Activated gamma-delta T cell treated with Interleukin-2 at 50 U/mL for 16 hours (primary cell): ENCODE measurements around the gene EML3.
"Not testable (repeated sequence)": the region's sequence is repeated elsewhere in the genome, so short reads cannot be mapped to it uniquely, and the experiment has no call there.

ENCODE experiments used
- DNase-seq: peaks from one replicate; pipeline ENCODE4 v3.0.0-alpha.2; 2020

Gene EML3, protein sequence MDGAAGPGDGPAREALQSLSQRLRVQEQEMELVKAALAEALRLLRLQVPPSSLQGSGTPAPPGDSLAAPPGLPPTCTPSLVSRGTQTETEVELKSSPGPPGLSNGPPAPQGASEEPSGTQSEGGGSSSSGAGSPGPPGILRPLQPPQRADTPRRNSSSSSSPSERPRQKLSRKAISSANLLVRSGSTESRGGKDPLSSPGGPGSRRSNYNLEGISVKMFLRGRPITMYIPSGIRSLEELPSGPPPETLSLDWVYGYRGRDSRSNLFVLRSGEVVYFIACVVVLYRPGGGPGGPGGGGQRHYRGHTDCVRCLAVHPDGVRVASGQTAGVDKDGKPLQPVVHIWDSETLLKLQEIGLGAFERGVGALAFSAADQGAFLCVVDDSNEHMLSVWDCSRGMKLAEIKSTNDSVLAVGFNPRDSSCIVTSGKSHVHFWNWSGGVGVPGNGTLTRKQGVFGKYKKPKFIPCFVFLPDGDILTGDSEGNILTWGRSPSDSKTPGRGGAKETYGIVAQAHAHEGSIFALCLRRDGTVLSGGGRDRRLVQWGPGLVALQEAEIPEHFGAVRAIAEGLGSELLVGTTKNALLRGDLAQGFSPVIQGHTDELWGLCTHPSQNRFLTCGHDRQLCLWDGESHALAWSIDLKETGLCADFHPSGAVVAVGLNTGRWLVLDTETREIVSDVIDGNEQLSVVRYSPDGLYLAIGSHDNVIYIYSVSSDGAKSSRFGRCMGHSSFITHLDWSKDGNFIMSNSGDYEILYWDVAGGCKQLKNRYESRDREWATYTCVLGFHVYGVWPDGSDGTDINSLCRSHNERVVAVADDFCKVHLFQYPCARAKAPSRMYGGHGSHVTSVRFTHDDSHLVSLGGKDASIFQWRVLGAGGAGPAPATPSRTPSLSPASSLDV

DNA sequence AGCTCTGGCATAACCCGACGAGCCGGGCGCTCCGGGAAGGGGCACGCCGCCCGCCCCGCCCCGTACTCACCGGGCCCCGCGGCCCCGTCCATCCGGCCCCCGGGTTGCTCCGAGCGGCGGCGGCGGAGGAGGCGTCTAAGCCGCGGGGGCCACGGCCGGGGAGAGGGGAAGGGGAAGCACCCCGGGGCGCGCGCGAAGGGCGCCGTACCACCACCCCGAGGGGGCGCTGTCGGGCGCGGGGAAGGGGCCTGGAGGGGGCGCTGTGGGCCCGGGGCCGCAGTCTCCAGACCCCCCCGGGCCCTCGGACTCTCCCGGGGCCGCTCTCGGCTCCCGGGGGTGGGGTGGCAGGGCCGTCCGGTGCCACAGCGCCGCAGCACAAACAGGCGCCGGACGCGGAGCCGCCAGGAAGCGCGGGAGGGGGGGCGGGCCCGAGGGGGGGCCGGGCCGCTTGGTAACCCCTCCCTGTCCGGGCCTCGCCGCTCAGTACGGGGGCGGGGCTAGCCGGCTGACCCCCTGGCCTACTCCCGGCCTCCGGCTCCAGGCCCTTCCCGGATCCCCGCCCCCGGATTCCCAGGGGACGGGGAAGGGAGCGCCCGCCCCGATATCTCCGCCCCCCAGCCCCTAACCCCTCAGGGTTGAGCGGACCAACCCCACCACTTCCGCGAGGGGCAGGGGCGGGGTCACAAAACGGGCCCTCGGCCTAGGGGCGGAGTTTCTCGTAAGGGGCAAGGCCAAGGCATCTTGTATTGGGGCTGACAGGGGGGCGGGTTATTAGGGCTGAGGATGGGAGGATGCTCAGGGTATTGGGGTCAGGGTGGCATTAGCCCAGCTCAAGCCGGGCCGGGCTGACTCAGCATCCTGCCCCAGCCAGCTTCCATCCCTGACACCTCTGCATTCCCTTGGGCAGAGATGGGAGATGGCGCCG is at the start of gene EML3, which contains the start of gene ROM1:
TSS of gene EML3 (minus strand) at position 410 of the 925 bp plus-strand sequence. CDS start at position 92, 318 bp downstream.
TSS of gene ROM1 (plus strand) at position 892 of the 925 bp plus-strand sequence. CDS start at position 917, 25 bp downstream.
- DNase-seq = peak; percentile 91

DNA sequence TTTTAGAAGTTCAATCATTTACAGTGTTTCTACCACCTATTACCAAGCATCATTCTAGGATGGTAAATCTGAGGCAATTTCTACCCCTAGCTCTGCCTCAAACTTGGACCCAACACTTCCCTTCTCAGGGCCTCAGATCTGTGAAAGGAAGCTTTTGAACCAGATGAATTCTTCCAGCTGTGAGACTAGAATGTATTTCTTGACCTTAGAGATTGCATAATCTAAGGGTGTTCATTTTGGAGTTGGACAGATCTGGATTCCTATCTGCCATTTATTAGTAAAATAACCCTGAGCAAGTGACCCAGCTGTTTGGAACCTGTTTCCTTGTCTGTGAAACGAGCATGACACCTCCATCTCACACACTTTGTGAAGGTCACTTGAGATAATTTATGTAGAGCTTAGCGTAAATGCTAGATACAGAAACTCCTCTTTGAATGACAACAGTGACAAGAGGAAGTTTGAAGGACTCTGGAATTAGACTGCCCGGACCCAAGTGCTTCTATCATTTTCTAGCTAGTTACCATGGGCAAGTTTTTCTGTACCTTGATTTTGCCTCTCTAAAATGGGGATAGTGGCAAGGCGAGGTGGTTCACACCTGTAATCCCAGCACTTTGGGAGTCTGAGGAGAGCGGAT is 44.3 kb upstream of the EML3 start:
- DNase-seq = no peak

DNA sequence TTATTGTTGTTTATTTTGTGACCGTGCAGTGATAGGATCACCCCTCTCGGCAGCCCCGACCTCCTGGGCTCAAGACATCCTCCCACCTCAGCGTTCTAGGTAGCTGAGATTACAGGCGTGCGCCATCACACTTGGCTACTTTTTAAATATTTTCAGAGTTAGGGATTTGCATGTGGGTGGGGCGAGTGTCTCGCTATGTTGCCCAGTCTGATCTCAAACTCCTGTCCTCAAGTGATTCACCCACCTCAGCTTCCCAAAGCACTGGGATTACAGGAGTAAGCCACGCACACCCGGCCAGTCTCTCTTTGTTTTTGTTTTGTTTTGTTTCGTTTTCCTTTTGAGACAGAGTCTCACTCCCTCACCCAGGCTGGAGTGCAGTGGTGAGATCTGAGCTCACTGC is 41.7 kb upstream of the EML3 start:
- DNase-seq = no peak

DNA sequence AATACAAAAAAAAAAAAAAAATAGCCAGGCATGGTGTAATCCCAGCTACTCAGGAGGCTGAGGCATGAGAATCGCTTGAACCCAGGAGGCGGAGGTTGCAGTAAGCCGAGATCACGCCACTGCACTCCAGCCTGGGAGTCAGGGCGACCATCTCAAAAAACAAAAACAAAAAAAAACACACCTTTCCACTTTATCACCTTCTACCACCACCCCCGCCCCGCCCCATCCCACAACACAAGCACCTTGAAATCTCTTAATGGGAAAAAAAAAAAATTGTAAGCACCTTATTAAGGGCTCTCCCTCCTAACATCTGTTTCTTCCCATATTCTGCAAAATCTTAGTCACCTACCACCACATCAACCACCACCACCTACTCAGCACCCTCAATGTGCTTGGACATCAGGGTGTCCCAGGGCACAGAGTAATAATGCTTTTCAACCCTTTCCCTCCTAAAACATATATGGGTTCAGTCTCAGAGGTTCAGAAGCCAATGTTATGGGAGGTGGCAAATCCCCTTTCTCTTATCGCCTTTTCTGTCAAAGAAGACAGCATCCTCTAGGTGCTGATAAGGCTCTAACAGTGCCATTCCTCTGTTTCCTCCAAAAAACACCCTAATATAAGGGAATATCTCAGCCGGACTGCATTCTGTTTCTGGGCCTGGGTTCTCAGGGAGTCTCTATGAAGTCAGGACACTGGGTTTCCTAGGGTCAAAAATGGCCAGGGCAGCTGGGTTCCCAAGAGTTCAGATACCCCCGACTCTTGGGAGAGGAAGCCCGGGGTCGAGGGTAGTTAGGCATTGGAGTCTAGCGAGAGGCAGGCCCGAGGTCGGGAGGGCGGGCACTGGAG is 39.8 kb upstream of the EML3 start:
- no peak for DNase-seq

DNA sequence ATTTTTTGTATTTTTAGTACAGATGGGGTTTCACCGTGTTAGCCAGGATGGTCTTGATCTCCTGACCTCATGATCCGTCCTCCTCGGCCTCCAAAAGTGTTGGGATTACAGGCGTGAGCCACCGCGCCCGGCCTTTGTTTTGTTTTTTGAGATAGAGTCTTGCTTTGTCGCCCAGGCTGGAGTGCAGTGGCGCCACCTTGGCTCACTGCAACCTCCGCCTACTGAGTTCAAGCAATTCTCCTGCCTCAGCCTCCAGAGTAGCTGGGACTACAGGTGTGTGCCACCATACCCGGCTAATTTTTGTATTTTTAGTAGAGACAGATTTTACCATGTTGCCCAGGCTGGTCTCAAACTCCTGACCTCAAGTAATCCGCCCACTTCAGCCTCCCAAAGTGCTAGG is 37.7 kb upstream of the EML3 start:
- not testable (repeated sequence) for DNase-seq

DNA sequence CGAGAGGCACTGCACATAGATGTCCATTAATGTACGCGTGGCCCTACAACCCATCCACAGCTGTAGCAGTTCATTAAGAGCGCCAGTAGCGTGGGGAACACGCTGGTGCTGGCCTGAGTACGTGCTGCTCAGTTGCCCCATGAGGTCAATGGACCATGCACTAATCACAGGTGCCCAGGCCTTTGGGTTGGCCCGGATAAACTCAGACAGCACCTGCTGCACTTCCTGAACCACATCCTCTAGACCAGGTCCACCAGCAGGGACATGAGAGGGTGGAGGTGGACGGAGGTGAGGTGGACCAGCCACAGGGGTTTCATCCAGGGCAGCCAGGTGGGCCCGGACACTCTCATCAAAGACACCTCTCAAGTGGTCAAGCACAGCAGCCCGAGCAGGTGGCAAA is 36.9 kb upstream of the EML3 start:
- DNase-seq = no peak

DNA sequence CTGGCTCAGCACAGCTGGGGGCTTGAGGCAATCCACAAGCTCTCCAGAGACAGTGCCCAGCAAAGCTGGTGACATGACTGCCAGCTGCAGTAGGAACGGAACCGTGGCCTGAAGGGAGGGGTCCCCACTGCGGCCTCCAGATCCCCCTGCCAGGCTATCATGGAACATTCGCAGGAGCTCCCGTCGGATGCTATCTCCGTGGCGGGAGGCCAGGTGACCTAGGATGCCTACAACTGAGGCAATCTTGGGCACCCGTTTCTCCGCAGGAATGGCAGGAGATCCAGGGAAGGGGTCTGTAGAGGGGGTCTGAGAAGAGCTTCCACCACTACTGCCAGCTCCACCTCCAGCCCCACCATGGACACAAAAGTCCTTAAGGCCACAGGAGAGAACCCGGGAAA is 36.4 kb upstream of the EML3 start:
- no peak for DNase-seq

DNA sequence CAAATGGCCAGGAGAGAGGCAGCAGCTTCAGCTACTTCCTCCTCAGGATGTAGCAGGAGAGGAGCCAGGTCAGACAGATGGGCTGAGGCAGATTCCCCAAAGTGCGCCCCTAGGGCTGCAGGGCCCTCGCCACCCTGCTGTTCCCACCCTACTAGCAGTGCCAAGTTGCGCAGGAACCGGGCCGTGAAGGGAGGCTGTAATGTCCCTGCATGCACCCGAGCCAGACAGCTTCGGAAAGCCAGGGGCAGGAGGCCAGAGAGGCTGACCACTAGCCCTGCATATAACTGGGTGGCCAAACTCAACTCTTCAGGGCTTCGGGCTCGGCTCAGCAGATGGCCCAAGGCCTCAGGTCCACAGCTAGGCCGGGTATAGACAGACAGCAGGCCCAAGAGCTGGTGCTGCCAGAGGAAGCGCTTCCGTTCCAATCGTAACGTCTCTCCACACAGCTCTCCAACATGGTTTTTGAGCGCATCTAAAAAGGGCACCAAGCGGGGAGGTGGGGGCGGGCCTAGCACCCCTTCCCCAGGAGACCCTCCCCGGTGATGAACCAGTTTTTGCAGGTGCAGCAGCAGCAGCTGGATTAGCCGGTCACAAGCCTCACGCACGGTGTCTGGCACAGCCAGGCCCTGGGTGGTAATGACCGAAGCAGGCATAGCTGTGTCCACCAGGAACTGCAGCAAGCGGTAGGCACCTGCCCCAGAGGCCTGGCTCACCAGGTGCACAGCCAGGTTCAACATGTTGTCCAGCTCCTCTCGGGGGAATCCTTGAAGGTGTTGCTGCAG is 35.8 kb upstream of the EML3 start:
- no peak for DNase-seq

DNA sequence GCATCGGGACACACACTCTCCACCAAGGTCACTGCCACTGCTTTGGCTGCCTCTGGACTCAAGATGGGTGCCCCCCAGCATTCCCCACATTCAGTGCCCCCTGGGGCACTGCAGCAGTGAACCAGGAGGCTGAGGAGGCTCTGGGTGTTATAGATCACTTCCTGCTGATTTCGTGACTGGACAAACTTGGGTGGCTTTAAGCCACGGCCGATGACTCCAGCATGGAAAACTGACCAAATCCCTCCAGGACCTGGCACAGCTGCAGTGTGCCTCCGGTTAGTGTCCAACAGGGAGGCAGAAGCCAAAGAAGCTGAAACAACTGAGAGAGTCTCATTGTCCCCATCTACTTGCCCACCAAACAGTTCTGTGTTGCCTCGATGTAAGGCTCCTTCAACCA is 35.0 kb upstream of the EML3 start:
- DNase-seq = no peak

DNA sequence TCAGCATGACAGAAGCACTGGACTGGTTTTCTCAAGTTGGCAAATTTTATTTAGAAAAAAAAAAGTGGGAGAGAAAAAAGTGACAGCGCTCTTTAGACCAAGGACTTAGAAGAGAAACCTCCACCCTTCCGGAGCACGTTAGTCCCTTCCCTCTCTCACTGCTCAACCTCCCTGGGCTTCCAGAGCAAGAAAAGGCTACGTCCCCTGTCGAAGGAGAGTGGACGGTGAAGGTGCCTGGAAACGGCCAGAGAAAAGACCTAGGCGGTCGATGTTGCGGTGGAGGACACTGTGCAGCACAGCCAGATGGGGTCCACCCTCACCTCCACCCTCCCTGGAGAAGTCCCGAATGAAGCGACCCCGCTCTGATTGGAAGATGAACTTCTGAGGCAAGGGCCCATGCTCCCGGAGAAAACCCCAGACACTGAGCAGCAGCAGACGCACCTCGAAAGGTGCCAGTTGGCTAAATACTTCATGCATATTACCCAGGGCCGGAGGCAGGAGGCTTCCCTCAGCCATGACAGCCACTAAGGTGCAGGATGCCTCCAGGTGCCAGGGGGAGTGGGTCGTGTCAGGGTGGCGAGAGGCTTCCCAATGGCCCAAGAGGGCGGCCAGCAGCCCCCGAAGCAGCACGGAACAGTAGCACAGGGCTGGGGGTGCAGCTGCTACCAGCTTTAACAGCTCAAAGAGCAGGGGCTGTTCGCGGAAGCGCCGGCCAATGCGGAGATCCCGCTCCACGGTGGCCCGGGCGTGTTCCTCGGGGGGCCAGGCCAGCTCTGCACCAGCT is 34.4 kb upstream of the EML3 start:
- no peak for DNase-seq

DNA sequence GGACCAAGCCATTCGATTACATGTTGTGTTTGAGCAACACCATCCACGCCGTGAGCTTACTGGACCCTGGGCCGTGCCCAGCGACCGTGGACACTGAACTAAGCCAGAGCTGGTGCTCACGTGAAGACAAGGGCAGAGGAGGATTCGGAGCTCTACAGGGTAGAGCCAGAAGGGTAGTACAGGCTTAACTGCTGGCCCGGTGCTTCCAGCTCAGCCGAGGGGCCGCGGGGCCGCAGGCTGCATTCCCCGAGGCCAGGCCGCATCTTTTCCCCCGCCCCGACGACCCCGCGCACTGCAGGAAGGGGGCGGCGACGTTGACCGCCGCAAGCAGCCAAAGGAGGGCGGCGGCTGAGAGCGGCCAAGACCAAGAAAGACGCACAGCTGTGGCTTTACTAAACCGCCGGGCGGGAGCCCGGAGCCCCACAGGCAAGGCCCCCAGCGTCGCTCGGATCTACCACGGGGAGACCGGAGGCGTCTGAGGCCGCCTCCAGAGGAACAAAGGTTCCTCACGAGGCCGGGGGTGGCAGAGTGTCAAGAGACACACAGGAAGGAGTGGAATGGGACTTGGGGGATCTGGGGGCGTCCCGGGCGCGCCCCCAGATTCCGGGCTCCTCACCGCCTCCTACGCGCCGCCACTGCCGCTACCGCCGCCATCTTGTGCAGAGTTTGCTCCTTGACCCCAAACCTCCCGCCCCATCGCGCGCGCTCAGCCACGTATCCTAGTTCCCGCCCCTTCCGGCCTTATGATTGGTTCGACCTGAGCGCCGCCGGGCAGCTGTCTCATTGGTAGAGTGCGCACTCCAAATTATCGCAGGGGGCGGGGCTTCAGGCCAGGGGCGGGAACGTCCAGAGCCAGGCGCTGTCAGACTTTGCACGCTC is 33.6 kb upstream of the EML3 start, which contains the start of gene GANAB:
TSS of gene GANAB (minus strand) at position 668 of the 879 bp plus-strand sequence. CDS start at position 654, 14 bp downstream.
- peak; percentile 99 for DNase-seq

DNA sequence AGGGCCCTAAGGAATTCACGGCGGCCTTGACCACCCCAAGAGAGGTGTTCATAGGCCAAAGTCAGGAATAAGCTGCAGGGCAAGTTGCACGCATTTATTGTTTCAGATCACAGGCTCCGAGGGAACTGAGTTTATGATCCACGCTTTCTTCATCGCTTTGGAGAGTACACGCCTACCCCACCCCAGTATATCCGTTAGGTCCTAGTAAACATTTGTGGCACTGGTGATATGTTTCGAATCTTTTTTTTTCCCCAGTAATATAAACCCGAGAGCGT is 33.0 kb upstream of the EML3 start:
- DNase-seq = no peak

DNA sequence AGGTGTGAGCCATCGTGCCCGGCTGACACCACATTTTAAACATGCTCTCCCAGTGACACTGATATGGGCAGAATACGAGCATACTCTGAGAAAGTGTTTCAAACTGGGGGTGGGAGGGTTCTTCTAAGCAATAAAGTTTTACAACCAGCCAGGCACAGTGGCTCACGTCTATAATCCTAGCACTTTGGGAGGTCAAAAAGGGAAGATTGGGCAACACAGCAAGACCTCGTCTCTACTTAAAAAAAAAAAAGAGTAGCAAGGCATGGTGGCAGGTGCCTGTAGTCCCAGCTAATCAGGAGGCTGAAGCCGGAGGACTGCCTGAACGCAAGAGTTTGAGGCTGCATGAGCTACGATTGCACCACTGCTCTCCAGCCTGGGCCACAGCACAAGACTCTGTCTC is 31.6 kb upstream of the EML3 start:
- no peak for DNase-seq

DNA sequence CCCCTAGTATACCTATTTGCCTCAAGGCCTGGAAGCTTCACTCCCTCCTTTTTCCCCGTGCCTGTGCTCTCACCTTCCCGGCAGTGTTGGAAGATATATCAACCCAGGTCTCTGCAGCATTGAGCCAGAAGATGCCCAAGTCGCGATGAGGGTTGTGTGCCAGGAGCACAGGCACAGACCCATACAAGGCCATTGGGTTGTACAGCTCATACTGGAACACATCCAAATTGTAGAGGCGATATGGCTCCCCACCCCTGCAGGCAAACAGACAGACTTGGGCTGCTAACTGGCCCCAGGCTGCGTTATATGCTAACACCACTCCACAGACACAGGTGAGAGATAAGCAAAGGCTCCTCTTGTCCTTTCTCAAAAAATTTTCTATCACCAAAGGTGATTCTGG is 19.9 kb upstream of the EML3 start:
- DNase-seq = no peak

DNA sequence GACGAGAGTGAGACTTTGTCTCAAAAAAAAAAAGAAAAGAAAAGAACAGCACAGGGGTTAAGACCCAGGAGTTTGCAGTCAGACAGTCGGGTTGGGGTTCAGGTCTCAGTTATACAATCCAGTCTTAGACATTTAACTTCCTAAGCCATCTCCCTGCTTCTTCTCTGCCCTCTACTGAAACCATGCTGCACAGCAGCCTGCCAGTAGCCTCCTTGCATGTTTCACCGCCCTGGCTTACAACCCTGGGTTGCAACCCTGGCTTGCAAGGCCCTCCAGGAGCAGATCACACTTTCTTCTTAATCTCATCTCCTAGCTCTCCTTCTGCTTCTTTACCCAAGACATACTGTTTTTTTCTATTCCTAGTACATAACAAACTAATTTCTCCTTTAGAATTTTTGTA is 15.1 kb upstream of the EML3 start:
- DNase-seq = no peak

DNA sequence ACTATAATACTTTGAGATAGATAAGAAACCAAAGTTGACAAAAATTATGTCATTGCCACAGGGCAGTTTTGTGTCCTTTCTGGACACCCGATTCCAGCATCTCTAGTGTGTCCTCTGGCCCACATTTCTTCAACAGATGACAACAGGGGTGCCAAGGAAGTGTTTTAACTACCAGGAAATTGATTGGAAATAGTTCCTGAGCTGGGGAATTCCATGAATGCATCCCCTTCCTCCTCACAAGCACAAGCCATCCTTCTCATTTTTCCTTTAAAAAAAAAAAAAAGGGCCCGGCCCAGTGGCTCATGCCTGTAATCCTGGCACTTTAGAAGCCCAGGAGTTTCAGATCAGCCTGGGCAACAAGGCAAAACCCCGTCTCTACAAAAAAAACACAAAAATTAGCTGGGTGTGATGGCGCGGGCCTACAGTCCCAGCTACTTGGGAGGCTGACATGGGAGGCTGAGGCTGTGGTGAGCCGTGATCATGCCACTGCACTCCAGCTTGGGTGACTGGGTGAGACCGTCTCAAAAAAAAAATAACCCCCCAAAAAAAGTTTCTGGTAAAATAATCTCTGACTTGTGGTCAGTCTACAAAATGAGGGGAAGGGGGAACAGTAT is 10.0 kb upstream of the EML3 start:
- no peak for DNase-seq

DNA sequence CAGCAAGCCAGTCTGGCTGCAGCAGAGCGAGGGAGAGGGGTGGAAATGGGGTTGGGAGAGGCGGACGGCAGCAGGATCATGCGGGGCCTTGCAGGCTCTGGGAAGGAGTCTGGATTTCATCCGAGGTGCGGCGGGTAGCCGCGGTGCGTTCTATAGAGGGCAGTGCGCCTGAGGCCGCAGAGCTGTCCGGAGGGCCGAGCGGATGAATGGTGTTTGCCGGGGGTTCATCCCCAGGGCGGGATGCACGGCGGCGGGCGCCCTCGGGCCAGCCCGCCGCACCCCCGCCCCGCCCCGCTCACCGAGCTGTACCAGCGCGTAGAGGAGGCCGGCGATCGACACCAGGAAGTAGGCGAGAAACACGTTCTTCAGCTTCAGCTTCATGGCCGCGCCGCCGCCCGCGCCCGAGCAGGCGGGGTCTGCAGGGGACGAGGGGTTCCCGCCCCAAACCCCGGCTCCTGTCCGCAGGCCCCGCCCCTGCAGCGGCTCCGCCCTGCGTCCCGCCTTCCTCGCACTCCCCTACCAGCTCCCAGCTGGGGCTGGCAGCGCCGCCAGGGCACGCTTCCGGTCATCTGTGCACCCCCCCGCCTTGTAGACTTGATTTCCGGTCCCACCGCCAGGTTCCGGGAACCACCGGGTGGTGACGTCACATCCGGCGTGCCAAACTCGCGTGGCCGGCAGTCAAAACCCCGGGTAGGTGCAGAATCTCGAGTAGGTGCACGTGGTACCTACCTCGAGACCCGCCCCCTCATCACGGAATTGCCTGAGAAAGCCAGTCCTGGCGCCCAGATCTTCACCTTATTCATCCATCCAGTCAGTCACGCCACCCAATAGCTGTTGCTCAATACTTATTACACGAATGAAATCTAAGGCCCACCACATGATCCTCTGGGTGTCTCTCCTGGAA is 9.2 kb upstream of the EML3 start, which contains the start of gene B3GAT3:
TSS of gene B3GAT3 (minus strand) at position 420 of the 904 bp plus-strand sequence. CDS start at position 381, 39 bp downstream.
- DNase-seq = peak; percentile 95
